Measurements from ENCODE around the gene SST. TPM values are rescaled to one million over a fixed set of nuclear protein-coding genes. Genes with fewer than 3 reads are reported as not detected.

Gene SST
- total RNA-seq, 2 experiments from 2014 or later = not detected

DNA sequence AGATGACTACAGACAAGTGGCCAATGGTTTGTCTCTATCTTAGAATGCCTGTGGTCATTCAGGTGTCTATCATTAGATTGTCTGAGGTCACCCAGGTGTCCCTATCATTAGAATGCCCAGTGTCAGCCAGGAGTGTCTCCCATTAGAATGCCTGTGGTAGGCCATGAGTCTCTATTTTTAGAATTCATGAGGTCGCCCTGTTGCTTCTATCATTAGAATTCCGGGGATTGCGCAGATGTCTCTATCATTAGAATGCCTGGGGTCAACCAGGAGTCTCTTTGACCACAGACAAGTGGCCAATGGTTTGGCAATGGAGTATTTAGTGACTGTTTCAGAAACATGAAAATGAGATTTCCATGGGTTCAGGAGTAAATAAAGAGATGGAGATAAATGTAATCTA is 24.6 kb upstream of the SST start:
- Mint-ChIP-seq H3K4me3 (no peak overlapping the region), H3K9me3 (no peaks in the 10 kb centered on the region), H3K27ac (no peak overlapping the region), H3K36me3 (ENCODE audit: low read depth) (no peaks in the 10 kb centered on the region), H3K27me3 (peaks cover 44% of the 10 kb centered on the region), H3K4me1 (ENCODE audit: low read depth) (no peaks in the 10 kb centered on the region)
- ATAC-seq (ENCODE audit: poor library complexity) = no peak
- CTCF ChIA-PET = interaction anchor here (1.8 kb wide), 1 partner anchor 15 kb away, joined by 6 read pairs; no protein-coding TSS in a partner anchor
- POLR2A ChIA-PET = no interaction called here
- H3K4me1 ChIP-seq (ENCODE audit: insufficient read depth, low read length) = no peaks in the 10 kb centered on the region
- intact Hi-C loops (cut with DNase I, micrococcal nuclease) = no loop called here
- no peak overlapping the region for H3K27ac ChIP-seq (ENCODE audit: low read depth in 1 of 2, low read length in 2 of 2)
- DNase-seq = no peak
- H3K36me3 ChIP-seq (ENCODE audit: insufficient read depth, low read length) = no peaks in the 10 kb centered on the region
- no peaks in the 10 kb centered on the region for H3K9me3 ChIP-seq (ENCODE audit: control insufficient read depth in 1 of 2, insufficient read depth in 1 of 2, low read length in 2 of 2)
- H3K4me3 ChIP-seq (ENCODE audit: low read length) = no peak overlapping the region
- H3K27me3 ChIP-seq (ENCODE audit: control insufficient read depth in 1 of 2, insufficient read depth in 2 of 2, low read length in 2 of 2) = peaks cover 0 to 10% of the 10 kb centered on the region in 2 experiments
- TF ChIP-seq, protein P1, sequence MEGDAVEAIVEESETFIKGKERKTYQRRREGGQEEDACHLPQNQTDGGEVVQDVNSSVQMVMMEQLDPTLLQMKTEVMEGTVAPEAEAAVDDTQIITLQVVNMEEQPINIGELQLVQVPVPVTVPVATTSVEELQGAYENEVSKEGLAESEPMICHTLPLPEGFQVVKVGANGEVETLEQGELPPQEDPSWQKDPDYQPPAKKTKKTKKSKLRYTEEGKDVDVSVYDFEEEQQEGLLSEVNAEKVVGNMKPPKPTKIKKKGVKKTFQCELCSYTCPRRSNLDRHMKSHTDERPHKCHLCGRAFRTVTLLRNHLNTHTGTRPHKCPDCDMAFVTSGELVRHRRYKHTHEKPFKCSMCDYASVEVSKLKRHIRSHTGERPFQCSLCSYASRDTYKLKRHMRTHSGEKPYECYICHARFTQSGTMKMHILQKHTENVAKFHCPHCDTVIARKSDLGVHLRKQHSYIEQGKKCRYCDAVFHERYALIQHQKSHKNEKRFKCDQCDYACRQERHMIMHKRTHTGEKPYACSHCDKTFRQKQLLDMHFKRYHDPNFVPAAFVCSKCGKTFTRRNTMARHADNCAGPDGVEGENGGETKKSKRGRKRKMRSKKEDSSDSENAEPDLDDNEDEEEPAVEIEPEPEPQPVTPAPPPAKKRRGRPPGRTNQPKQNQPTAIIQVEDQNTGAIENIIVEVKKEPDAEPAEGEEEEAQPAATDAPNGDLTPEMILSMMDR (IDR thresholded peaks at IDR 0.05) = no peak

DNA sequence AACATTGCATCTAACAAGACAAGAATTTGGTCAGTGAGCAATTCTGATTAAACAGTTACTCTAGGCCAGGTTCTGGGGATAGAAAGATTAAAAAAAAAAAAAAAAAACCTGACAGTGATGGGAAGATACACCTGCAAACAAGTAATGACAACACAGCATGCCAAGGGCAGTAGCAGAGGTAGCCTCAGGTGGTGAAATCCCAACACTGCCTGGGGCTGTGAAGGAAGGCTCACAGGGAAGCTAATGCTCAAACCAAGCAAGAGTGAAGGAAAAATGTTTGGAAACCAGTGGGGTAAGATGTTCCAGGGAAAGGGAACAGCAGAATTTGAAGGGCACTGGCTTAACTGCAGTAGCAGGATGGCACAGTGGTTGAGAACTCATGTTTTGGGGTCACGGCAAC is 23.2 kb upstream of the SST start:
- H3K36me3 Mint-ChIP-seq (ENCODE audit: low read depth) = no peaks in the 10 kb centered on the region

DNA sequence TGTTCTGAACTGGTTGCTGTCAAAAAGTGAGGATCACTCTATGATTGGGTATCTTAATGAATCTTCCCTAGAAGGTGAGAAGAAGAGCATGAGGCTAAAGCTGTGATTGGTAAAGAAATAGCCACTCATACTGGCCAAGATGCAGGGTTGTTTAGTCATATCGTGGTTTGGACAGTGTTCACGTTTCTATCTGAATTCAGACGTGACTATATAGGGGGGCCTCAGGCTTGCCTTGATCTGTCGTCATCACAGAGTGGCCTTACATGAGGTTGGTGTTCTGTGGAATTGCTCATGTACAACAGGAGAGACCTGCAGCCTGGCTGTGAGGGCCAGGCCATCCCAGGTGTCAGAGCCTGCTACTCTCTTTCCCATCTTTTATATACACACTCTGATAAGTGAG is 19.8 kb upstream of the SST start:
- no peak overlapping the region for H3K4me3 Mint-ChIP-seq
- H3K36me3 ChIP-seq (ENCODE audit: insufficient read depth, low read length) = no peaks in the 10 kb centered on the region
- no peaks in the 10 kb centered on the region for H3K4me1 Mint-ChIP-seq (ENCODE audit: low read depth)
- no peak overlapping the region for H3K27ac Mint-ChIP-seq
- POLR2A ChIA-PET = no interaction called here
- no peak overlapping the region for H3K4me3 ChIP-seq (ENCODE audit: low read length)
- intact Hi-C loops (cut with DNase I, micrococcal nuclease) = no loop called here
- peaks cover 4 to 15% of the 10 kb centered on the region in 2 experiments for H3K9me3 ChIP-seq (ENCODE audit: control insufficient read depth in 1 of 2, insufficient read depth in 1 of 2, low read length in 2 of 2)
- no peaks in the 10 kb centered on the region for H3K4me1 ChIP-seq (ENCODE audit: insufficient read depth, low read length)
- CTCF ChIA-PET = no interaction called here
- peaks cover 47% of the 10 kb centered on the region for H3K27me3 Mint-ChIP-seq
- ATAC-seq (ENCODE audit: poor library complexity) (no peak), DNase-seq (no peak)
- no peak overlapping the region for H3K27ac ChIP-seq (ENCODE audit: low read depth in 1 of 2, low read length in 2 of 2)
- TF ChIP-seq, protein P1 (IDR thresholded peaks at IDR 0.05) = no peak
- H3K9me3 Mint-ChIP-seq = no peaks in the 10 kb centered on the region
- peaks cover 6 to 11% of the 10 kb centered on the region in 2 experiments for H3K27me3 ChIP-seq (ENCODE audit: control insufficient read depth in 1 of 2, insufficient read depth in 2 of 2, low read length in 2 of 2)
- no peaks in the 10 kb centered on the region for H3K36me3 Mint-ChIP-seq (ENCODE audit: low read depth)

More for the DNA sequence above, 23.2 kb upstream of the SST start:
- H3K9me3 Mint-ChIP-seq = no peaks in the 10 kb centered on the region
- TF ChIP-seq, protein P1 (IDR thresholded peaks at IDR 0.05) = no peak
- no peaks in the 10 kb centered on the region for H3K36me3 ChIP-seq (ENCODE audit: insufficient read depth, low read length)
- H3K4me3 Mint-ChIP-seq = no peak overlapping the region
- peaks cover 51% of the 10 kb centered on the region for H3K27me3 Mint-ChIP-seq
- H3K4me3 ChIP-seq (ENCODE audit: low read length) = no peak overlapping the region
- H3K27ac Mint-ChIP-seq = no peak overlapping the region
- H3K4me1 Mint-ChIP-seq (ENCODE audit: low read depth) = no peaks in the 10 kb centered on the region
- POLR2A ChIA-PET = no interaction called here
- peaks cover 2 to 10% of the 10 kb centered on the region in 2 experiments for H3K27me3 ChIP-seq (ENCODE audit: control insufficient read depth in 1 of 2, insufficient read depth in 2 of 2, low read length in 2 of 2)
- DNase-seq = no peak
- H3K27ac ChIP-seq (ENCODE audit: low read depth in 1 of 2, low read length in 2 of 2) = no peak overlapping the region
- intact Hi-C loops (cut with DNase I, micrococcal nuclease) = no loop called here
- H3K4me1 ChIP-seq (ENCODE audit: insufficient read depth, low read length) = no peaks in the 10 kb centered on the region
- no peak for ATAC-seq (ENCODE audit: poor library complexity)
- no peaks in the 10 kb centered on the region for H3K9me3 ChIP-seq (ENCODE audit: control insufficient read depth in 1 of 2, insufficient read depth in 1 of 2, low read length in 2 of 2)
- CTCF ChIA-PET = no interaction called here

Measured in CD4-positive, alpha-beta T cell (primary cell).